Measurements from ENCODE around the gene FRMD4A.
A peak's percentile ranks its signal among the peaks of the same experiment; 100 is the strongest.

The FRMD4A gene

DNA sequence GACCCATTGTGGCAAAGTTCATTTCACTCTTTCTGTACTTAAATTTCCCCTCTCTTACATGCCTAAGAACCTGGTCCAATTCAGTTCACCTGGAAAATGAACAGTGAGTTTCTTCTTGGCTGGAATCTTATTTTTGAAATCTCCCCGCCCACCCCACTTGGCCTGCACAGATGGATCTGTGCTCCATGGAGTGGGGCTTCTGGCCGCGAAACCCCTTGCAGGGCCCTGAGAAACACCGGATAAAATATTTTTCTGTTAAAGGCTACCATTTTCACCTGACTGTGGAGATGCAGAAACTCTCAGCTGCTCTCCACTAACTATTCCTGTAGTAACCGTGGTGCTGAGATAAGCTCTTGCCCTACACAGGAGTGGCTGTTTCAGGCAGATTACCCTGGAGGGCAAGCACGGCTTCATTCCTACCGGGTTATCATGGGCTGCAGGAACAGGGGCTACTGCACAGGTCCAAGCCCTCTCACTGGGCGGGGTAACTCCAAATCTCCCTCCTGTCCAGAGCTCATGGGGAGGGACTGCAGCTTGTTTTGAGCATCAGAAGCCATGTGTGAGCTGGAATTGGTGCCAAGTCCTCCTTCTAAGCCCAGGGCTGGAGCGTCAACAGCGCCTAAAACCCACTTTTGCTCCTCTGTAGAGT, 625.1 kb downstream of the FRMD4A start:
- H3K4me3 ChIP-seq (ENCODE audit: low read length): peak overlapping the region; percentile 84
- peak; percentile 28 for DNase-seq (ENCODE audit: low read depth)
- TF ChIP-seq, protein P1, sequence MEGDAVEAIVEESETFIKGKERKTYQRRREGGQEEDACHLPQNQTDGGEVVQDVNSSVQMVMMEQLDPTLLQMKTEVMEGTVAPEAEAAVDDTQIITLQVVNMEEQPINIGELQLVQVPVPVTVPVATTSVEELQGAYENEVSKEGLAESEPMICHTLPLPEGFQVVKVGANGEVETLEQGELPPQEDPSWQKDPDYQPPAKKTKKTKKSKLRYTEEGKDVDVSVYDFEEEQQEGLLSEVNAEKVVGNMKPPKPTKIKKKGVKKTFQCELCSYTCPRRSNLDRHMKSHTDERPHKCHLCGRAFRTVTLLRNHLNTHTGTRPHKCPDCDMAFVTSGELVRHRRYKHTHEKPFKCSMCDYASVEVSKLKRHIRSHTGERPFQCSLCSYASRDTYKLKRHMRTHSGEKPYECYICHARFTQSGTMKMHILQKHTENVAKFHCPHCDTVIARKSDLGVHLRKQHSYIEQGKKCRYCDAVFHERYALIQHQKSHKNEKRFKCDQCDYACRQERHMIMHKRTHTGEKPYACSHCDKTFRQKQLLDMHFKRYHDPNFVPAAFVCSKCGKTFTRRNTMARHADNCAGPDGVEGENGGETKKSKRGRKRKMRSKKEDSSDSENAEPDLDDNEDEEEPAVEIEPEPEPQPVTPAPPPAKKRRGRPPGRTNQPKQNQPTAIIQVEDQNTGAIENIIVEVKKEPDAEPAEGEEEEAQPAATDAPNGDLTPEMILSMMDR (IDR thresholded peaks at IDR 0.05; ENCODE audit: insufficient read depth, low read depth, low read length, missing control alignments): no peak

DNA sequence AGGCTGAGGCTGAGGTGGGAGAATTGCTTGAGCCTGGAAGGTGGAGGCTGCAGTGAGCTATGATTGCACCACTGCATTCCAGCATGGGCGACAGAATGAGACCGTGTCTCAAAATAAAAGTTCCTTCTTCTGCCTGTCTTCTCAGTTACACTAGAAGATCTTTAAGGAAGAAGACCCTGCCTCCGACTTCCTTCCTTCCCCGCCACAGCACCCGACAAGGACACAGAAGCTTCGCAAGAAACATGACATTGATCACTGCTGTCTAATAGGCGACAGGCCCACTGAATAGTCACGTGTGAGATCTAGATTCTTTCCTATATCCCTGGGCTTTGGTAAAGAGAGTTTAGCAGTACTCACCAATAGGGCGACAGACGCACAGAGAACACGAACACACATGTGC, 625.8 kb downstream of the FRMD4A start:
- H3K4me3 ChIP-seq (ENCODE audit: low read length): peak overlapping the region; percentile 84
- TF ChIP-seq, protein P1 (IDR thresholded peaks at IDR 0.05; ENCODE audit: insufficient read depth, low read depth, low read length, missing control alignments): no peak
- no peak for DNase-seq (ENCODE audit: low read depth)

DNA sequence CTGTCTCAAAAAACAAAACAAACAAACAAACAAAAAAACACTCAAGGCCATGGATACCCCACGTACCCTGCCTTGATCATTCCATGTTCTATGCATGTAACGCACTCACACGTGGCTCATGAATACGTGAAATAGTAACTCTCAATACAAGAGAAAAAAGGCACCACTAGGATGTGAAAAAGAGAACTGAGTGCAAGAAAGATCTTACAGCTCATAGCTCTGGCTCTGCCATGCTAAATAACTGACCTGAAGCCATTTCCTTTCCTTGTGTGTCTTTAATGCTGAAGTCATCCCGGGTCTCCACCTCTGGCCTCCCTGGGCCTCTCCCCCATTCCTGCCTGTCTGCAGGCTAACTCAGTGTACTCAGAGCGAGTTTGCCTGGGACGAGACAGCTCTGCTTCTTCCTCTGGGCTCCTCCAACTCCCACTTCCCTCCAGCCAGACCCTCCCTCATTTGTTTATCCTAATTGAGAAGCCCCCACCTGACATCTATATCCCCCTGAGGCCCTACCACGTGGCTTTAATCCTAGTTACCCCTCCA, 626.7 kb downstream of the FRMD4A start:
- no peak for DNase-seq (ENCODE audit: low read depth)
- TF ChIP-seq, protein P1 (IDR thresholded peaks at IDR 0.05; ENCODE audit: insufficient read depth, low read depth, low read length, missing control alignments): no peak
- H3K4me3 ChIP-seq (ENCODE audit: low read length): no peak overlapping the region

DNA sequence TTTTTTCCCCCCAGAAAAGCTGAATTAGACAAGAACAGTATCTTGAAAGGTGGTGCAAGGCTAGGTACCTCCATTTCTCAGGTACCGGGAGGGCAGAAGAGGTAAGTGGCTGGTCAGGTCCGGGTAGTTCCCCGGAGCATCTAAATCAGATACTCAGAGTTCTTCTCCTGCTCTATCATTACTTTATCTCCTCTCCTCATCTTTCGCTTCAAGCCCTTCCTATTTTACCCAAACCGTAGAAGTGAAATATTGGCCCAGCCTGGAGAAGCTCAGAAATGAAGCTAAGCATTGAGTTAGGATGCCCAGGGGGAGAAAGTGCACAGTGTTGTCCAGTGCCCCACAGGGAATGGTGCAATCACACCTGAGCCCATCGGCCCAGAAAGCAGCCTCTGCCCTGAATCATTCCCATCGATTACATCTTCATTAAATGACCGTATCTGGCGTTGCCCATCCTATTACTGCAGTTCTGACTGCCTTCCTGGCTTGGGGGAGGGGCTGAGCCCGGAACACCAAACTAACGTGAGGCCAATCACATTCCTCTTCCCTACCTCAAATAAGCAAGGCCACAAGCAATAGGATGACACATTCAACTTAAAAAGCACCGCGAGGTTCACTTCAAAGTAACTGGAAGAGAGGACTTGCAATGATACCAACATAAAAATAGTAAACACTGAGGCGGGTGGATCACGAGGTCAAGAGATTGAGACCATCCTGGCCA, 627.5 kb downstream of the FRMD4A start:
- DNase-seq (ENCODE audit: low read depth): no peak
- TF ChIP-seq, protein P1 (IDR thresholded peaks at IDR 0.05; ENCODE audit: insufficient read depth, low read depth, low read length, missing control alignments): no peak
- H3K4me3 ChIP-seq (ENCODE audit: low read length): no peak overlapping the region

DNA sequence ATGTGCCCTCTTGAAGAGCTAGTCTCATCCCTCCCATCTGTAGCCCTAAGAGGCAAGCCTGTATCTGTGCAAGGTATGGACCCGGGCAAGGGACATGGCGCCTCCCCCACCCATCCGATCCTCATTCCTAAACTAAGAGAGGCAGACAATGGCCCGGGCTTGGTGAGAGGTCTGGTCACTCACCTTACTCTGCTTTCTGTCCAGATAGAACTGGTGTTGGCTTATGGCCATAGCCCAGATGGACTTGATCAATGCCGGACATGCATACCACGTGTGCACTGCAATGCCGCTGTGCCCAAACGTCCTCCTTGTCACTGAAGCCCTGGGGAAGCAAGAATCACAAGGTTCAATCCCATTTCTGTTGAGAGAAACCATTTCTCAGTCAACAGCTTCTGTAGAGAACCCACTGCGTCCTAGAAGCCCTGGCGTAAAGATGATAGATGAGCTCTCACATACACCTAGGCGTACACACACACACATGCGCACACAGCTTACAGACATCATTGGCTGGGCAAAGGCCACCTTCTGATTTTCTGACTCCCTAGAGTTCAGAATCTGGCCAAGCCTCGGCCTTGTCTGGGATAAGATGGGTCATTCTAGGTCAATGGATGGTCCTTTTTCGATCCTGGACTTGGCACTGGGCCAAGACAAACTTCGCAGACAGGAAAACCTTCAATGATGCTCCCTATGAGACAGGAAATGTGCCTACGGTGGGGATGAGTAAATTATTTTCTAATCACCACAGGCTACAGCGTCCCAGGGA, 629.4 kb downstream of the FRMD4A start:
- TF ChIP-seq, protein P1 (IDR thresholded peaks at IDR 0.05; ENCODE audit: insufficient read depth, low read depth, low read length, missing control alignments): no peak
- no peak overlapping the region for H3K4me3 ChIP-seq (ENCODE audit: low read length)
- no peak for DNase-seq (ENCODE audit: low read depth)

DNA sequence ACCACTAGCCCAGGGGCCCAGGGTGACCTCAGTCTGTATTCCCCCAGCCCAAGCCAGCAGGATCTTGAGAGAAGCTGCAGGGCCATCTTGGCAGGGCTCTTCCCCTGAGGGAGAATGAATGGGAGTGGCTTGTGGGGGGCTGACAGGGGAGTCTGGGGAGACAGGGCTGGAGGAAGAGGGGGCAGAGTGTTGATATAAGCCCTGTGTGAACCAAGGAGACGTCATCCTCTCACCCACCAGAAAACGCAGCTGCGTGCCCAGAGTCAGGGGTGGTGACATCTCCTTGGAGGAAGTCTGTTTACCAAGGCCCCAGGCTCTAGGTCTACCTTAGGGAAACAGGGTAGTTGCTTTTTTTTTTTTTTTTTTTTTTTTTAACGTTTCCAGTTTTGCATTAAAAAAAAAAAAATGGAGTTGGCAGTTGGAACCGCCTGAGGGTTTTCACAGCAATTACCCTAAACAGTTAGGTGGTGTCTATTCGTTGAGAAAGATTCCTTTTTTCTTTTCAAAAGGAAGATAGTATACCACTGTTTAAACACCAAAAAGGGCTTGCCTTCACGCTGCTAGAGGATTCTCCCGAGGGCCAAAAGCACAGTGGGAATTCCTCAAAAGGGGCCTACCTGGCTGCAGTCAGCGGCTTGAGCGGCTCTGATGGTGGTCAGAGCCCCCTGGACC, 630.1 kb downstream of the FRMD4A start:
- no peak for DNase-seq (ENCODE audit: low read depth)
- TF ChIP-seq, protein P1 (IDR thresholded peaks at IDR 0.05; ENCODE audit: insufficient read depth, low read depth, low read length, missing control alignments): no peak
- H3K4me3 ChIP-seq (ENCODE audit: low read length): no peak overlapping the region

Data from epithelial cell of esophagus (primary cell).